Renal cortical epithelial cell (primary cell): ENCODE data around the gene TUBA3E. TPM values are rescaled to one million over a fixed set of nuclear protein-coding genes. Genes with fewer than 3 reads are reported as not detected.
"Not testable (repeated sequence)": the region's sequence is repeated elsewhere in the genome, so short reads cannot be mapped to it uniquely, and the experiment has no call there.

Source experiments
- DNase-seq: peaks from one replicate; pipeline ENCODE4 v3.0.0-alpha.2; 2011; ENCODE audit warnings: low read depth
- total RNA-seq: library from RNA; depleted of rRNA; stranded (reverse); fragments of >200 nt; gene quantifications from 2 replicates; pipeline ENCODE4 v1.2.3, GENCODE V29; 2014

Gene TUBA3E
- total RNA-seq, 1 donor from 2014 or later = not detected

DNA sequence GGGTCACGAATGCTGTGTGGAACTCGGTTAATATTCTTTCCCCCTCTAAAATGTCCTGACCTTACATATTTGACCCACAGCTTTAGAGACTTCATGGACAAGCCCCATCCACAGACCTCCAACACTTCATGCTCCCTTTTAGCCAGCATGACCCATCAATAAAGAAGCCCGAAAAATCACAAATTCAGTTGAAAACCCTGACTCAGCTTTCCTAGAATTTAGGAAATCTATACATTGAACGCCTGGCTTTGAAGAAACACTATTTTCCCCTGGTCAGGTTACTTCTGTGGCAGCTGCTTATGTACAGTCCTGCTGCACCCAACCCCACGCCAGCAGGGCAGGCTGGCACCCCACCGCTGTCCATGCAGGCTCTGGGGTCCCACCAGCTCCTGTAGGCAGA is 6.9 kb downstream of the TUBA3E start:
- not testable (repeated sequence) for DNase-seq

DNA sequence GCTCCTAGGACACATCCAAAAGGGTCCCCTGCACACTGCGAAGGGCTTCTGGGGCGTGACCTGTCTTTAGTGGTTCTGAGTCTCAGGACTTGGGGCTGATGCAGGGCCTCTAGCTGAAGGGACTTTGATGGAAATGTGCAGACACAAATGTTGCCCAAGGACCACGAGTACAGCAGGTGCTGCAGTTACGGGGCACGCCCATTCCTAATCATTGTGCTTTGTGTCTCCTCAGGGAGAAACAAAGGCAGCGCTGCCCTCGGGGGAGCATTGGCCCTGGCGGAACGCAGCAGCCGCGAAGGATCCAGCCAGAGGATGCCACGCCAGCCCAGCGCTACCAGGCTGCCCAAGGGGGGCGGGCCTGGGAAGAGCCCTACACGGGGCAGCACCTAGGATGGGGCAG is 8.0 kb downstream of the TUBA3E start:
- no peak for DNase-seq

DNA sequence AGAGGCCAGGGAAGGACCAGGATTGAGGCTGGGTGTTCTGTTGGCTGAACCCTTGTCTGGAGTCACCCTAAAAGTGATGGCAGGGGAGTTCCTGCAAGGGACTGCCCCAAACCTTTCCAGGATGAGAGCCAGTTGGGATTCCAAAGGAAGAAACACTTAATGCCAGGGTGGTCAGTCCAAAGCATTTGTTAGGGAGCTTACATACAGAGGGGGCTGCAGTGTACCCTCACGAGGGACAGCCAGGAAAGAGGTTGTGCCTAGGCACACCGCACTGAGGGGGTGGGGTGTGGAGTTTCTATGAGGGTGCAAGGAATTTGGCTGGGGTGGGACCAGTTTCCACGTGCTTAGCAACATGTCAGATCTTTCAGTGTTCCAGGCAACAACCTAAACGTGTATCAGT is 9.3 kb downstream of the TUBA3E start:
- DNase-seq = not testable (repeated sequence)

DNA sequence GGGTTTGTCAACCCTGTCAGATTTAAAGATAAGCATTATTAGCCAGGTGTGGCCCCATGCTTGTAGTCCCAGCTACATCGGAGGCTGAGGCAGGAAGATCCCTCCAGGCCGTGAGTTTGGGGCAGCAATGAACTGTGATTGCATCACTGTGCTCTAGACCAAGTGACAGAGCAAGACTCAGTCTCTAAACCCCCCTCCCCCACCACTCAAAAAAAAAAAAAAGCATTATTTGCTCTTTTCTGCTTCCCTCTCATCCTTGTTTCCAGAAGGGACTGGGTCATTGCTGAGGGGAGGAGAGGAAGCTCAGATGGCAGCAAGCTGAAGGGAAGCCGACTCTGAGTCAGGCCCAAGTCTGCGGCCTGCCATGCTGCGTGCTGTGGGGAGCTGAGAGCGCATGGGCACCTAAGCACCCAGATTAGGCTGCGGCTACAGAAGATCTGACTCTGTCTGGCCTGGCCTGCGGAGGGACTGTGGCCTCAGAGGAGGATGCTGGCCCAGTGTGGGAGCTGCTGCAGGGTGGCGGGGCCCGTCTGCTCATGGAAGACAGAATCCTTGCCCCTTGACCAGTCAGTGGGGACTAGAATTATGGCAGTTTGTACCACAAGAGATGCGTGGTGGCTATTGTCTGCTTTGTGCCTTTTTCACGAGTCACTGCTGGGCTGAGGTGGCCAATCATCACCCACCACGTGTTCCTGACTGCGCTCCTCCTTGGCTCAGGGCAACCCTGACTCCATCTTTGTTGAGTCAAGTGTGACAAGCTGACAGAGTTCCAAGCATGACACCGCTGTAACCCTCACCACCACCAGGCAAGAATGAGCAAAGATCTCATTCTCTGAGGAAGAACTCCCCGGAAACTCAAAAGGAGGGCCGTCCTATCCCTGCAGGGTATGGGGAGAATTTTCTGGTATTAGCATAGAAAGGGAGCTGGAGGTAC is 10.1 kb downstream of the TUBA3E start:
- DNase-seq = not testable (repeated sequence)

DNA sequence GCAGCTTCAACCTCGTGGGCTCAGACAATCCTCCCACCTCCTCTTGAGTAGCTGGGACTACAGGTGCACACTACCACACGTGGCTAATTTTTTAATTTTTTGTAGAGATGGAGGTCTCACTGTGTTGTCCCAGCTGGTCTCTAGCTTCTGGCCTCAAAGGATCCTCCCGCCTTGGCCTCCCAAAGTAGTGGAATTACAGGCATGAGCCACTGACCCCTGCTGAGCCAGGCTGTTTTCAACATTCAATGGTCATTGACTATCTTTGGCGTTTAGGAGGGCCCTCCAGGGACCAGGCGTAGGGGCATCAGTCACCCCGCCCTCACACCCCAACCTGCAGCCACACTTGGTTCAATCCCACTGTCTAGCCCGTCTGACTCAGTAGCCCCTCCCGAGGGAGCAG is 11.0 kb downstream of the TUBA3E start:
- no peak for DNase-seq

DNA sequence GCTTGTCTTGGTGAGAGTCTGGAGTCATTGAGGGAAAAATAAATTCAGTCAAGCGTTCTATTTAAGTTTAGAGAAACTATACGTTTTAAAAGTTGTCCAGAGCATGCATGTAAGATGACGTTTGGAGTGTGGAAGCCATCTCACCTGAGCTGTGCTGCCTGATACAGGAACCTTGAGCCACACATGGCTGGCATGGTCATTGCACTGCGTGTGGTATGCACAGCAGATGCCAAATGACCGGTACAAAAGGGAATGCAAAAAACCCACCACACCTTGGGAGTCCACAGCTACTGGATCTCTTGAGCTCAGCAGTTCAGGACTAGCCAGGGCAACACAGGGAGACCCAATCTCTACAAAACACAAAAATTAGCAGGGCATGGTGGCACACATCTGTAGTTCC is 11.8 kb downstream of the TUBA3E start:
- no peak for DNase-seq

DNA sequence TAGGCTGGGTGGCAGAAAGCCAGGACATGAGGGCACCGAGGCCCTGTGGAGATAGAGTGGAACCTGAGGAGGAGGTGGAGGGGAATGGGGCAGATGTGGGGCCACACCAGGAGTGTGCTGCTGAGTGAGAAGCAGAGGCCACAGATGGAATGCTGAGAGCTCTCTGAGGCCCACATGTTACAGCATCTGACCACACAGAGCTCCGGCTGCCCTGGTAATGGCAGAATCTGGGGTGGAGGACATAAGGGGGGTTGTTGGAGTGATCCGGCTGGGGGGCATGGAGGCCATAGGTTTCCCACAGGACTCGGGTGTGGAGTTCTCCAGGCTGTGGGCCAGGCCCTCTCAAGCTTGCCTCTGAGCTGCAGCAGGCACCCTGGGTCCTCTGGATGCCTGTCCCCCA is 12.3 kb downstream of the TUBA3E start:
- DNase-seq = no peak

DNA sequence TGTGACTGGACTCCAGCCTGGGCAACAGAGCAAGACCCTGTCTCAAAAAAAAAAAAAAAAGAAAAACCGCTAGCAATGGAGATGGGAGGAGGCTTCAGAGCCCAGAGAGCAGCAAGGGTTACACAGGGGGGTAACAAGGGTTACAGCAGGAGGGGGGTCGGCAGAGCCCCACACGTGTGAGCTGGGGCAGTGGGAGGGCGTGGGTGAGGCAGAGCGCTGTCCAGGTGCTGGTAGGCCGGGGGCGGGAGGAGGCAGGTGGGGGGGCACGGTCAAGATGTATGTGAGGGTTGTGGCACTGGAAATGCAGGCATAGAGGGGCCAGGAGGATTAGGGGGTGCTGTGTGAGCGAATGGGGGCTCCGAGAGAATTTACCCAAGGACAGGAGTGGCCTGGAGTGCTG is 12.8 kb downstream of the TUBA3E start:
- DNase-seq = no peak

DNA sequence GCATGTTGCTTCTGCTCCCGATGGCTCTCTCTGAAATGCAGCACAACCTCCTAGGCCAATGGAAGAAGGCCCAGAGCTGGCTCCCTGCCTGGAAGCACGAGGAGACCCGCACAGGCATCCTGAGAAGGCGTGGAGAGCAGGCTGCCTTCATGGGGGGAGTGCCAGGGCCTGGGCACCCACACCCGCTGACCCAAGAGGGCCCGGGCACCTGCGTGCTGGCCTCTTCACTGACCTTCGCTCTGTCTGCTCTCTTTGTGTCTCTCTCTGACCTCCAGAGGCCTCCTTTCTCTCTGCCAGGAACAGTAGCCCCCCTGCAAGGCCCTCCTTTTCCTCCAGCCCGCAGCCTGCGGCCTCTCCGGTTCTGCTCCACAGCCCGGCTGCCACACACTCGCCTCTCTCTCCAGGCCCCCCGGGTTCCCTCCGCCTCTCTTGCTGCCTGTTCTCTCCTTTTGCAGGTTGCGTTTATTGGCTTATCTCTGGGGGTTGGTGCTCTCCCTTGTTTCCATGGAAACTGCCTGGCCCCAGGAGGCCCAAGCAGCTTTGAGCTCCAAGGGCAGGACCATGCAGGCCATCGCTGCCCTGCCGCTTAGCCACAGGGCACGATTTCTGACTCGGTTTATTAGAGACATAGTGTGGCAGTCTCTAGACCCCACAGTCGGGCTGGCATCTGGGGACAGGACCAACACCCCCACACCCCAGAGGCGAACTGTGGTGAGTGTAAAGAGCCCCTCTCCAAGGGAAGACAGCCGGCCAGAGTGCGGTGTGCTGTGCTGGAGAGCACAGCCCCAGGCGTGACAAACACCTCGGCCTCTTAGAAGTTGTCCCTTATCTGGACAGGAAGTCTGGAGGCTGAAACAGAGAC is 14.5 kb downstream of the TUBA3E start:
- no peak for DNase-seq

DNA sequence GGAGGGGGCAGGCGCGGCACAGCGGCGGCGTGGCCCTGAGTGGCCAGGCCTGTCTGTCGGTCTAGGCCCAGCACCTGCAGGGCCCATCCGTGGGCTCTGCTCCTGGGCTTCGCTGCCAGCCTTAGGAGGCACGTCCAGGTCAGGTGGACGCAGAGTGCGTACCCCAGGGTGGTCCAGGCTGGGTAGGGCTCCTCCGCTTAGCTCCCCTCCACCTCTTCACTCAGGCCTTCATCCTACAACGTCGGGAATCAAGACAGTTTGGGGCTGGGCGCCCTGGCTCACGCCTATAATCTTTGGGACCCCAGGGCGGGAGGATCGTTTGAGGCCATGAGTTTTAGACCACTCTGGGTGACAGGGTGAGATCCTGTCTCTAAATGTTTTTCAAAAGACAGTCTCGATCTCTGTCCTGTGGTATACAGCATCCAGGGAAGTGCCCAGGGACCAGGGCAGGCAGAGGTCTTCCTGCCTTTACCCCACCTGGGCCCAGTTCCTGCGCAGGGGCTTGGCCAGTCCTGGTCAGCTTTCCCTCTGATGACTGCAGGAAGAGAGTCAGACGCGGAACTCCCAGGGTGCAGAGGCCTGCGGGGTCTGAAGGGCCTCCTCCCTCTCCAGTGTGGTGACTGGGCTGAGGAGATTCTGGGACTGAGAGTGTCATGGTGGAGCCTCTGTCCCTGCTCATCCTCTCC is 15.3 kb downstream of the TUBA3E start:
- DNase-seq = not testable (repeated sequence)

DNA sequence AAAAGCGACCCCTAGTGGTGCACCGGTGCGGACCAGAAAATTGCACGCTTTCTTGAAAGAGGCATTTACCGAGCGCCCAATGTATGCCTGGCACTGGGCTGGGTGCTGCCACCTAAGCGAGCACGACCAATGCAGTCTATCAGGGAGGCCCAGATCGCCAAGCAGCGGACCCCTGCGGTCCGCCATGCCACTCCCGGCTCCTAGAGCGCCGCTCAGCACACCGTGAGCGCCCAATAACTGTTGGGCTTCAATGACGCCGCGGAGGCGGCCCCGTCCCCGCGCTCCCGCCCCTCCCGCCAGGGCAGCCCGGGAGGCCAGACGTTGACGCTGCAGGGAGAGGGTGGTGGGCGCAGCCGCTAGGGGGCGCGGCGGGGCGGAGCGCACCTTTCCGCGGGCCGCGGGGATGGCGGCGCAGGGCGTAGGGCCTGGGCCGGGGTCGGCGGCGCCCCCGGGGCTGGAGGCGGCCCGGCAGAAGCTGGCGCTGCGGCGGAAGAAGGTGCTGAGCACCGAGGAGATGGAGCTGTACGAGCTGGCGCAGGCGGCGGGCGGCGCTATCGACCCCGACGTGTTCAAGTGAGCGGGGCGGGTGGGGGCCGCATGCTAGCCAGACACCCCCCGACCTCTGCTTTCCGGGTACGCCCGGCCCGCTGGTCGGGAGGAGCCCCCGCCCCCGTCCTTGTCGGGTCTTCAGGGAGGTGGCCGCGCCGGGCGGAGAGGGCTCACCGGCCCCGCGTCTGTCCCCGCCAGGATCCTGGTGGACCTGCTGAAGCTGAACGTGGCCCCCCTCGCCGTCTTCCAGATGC is 16.2 kb downstream of the TUBA3E start, which contains the start of gene MZT2B:
TSS of gene MZT2B (plus strand) at position 383 of the 803 bp plus-strand sequence. CDS start at position 404, 21 bp downstream.
- peak; percentile 46 for DNase-seq

DNA sequence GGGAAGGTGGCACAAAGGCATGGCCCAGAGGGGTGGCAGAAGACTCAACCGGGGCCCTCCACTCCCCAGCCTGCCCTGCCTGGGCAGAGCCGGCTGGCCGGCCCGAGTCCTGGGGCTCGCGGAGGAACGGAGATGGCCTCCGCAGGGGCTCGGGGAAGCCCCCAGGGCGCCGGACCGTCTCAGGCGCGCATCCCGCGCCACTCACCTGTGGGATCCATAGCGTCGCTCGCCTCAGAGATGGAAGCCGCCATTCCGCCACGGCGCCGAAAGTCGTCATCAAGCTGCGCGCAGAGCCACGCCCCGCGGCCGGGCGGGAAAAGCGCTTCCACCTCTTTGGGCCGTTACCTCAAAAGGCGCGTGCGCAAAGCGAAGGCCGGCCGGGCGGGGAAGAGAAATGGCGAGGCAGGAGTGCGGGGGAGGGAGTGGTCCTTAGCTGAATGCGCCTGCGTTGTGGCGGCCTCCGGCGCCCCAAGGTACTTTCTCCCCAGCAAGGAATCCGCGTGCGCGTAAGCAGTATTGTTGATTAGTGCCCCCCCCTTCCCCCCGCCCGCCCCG is 16.8 kb downstream of the TUBA3E start, which contains the start of gene SMPD4:
TSS of gene SMPD4 (minus strand) at position 278 of the 555 bp plus-strand sequence. CDS start 5,010 bp downstream, outside the sequence.
- DNase-seq = peak; percentile 82

DNA sequence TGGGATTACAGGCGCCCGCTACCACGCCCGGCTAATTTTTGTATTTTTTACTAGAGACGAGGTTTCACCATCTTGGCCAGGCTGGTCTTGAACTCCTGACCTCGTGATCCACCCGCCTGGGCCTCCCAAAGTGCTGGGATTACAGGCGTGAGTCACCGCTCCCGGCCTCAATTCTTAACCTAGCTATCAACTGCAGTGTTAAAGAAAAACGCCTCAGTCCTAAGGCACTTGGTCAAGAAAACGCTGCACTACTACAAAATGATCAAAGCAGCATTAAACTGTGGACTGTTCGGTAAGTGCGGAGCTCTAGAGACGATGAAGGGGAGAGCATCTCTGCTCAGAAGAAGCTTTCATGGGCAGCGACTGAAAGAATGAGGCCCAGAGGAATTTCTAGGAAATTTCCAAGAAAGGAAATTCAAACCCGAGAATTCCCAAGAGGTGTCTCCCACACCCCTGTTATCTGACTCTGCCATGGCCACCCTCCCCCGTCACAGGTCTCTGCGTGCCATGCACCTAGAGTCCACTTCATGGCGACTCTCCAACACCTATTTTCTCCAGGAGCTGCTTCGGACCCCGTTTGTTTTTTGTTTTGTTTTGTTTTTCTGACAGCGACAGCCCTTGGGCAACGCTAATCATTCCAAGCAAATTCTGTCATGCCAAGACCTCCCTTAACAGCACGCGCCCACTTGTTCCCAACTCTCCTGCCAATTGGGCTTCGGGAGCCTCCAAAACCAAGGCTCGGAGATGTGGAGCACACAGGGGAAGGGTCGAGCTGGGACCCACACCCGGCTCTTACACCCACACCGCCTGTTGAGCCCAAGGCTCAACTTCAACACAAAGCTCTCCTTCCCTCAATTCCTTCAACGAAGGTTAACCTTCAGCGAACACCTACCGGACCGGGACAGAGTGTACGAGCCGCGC is 17.6 kb downstream of the TUBA3E start:
- DNase-seq = peak; percentile 10

DNA sequence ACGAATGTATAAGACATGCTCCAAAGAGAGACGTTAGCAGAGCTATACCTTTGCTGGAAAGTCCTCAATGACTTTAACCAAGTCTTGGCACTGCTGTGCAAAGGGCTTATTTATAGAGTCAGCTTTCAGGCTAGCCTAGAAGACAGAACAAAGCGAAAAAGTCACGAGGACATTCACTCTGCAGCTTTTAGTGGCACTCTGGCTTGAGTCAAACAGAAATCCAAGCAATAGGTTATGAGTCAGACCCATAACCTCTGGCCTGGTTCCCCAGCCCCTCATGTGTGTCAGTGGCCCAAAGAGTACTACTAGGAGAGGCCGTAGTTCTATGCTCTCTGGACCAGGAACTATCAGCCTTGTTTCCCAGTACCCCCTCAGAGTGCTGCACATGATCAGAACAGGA is 23.4 kb downstream of the TUBA3E start:
- not testable (repeated sequence) for DNase-seq

DNA sequence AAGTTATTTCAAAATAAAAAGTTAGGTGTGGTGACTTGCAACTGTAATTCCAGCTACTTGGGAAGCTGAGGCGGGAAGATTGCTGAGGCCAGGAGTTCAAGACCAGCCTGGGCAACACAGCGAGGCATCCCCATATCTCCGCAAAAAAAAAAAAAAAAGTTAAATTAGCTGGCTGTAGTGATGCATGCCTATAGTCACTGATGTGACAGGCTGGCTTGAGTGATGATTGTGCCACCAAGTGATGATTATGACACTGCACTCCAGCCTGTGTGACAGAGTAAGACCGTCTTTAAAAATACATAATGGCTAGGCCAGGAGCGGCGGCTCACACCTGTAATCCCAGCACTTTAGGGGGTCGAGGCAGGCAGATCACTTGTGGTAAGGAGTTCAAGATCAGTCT is 28.3 kb downstream of the TUBA3E start:
- no peak for DNase-seq

DNA sequence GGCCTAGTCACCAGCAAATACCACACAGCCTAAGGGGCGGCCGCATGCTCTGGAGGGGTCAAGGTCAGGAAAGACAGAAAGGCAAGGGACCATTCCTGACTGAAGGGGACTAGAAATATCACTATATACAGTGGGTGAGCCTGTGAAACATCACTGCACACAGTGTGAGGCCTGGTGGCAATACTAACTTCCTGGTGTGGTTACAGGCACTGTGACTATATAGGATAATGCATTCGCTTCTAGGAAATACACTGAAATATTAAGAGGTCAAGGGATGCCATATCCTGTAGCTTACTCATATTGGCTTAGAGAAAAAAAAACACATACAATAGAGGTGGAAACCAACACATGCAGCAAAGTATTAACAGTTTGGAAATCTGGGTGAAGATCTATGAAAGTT is 29.1 kb downstream of the TUBA3E start:
- DNase-seq = not testable (repeated sequence)

DNA sequence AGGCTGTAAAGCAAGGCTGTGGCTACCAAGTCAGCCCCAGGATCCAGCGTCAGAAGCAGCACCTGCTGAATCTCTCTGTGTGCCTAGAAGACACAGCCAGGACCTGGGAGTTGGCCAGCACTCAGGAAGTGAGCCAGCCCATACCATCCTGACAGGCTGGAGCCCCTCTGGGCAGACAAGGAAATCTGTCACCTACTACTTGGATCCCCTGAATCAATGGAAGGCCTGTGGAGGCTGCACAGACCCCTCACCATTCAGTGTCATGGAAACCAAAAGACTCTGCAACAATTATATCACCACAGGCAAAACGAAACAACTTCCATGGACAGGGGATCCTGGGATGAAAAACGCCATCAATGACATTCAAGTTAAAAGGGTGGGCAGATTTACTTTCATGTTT is 31.6 kb downstream of the TUBA3E start:
- DNase-seq = not testable (repeated sequence)

DNA sequence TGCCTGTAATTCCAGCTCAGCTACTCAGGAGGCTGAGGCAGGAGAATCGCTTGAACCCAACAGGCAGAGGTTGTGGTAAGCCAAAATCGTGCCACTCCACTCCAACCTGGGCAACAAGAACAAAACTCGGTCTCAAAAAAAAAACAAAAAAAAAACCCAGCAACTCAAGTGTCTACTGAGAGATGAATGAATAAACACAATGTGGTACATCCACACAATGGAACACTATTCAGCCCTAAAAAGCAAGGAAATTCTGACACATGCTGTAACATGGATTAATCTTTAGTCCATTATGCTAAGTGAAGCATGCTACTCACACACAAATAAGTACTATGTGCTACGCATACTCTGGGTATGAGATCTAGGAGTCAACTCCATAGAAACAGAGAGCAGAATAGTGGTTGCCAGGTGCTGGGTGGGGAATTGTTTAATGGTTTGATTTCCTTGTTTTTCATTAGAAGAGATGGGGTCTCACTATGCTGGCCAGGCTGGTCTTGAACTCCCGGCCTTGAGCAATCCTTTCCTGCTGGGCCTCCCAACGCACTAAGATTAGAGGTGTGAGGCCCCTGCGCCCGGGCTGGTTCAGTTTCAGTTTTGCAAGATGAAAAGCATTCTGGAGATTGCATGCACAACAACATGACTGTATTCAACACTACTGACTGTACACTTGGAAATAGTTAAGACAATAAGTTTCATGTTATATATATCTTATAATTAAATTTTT is 32.8 kb downstream of the TUBA3E start:
- DNase-seq = no peak

DNA sequence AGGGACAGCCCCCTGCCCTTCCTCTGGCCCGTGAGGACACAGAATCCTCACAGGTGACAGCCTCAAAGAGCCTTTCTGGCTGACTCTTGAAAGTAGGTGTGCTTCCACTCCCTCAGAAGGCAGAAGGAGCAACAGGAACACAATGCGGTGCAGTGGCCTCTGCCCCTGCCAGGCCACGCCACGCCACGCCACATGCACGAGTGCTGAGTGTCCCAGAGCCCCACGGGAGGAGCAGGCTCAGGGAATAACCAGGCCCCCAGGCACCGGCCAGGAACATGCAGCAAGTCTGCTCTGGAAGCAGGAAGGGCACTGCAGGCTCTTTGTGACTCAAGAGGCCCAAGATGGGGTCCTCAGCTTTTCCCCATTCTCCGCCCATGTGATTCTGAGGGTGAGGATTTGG is 35.3 kb downstream of the TUBA3E start:
- no peak for DNase-seq
